ENCODE results near the gene NFATC3.
A peak's percentile ranks its signal among the peaks of the same experiment; 100 is the strongest.

NFATC3 gene

GRCh38 chr16:68197250-68197649 lies 112.1 kb downstream of the NFATC3 start:
- Mint-ChIP-seq H3K4me3 (no peak overlapping the region), H3K27ac (no peak overlapping the region), H3K9me3 (no peaks in the 10 kb centered on the region), H3K27me3 (no peaks in the 10 kb centered on the region), H3K4me1 (peaks cover 31% of the 10 kb centered on the region), H3K36me3 (peaks cover 19% of the 10 kb centered on the region)
- no peak for ATAC-seq

GRCh38 chr16:68200088-68200783 lies 115.1 kb downstream of the NFATC3 start:
- H3K4me1 Mint-ChIP-seq, result peaks cover 9% of the 10 kb centered on the region
- ATAC-seq, result no peak
- H3K27me3 Mint-ChIP-seq, result no peaks in the 10 kb centered on the region
- no peaks in the 10 kb centered on the region for H3K9me3 Mint-ChIP-seq
- H3K4me3 Mint-ChIP-seq, result no peak overlapping the region
- peaks cover 16% of the 10 kb centered on the region for H3K36me3 Mint-ChIP-seq
- H3K27ac Mint-ChIP-seq, result peak overlapping the region; percentile 44

GRCh38 chr16:68202091-68202519 lies 116.9 kb downstream of the NFATC3 start:
- Mint-ChIP-seq H3K27ac (no peak overlapping the region), H3K36me3 (peaks cover 16% of the 10 kb centered on the region), H3K4me1 (peaks cover 9% of the 10 kb centered on the region), H3K27me3 (no peaks in the 10 kb centered on the region), H3K4me3 (no peak overlapping the region), H3K9me3 (no peaks in the 10 kb centered on the region)
- ATAC-seq, result no peak

- Mint-ChIP-seq H3K27ac (no peak overlapping the region), H3K9me3 (no peaks in the 10 kb centered on the region), H3K4me3 (no peak overlapping the region), H3K36me3 (peaks cover 5% of the 10 kb centered on the region), H3K27me3 (no peaks in the 10 kb centered on the region), H3K4me1 (no peaks in the 10 kb centered on the region)
- ATAC-seq, result no peak
Measured at GRCh38 chr16:68206245-68206644, 121.1 kb downstream of the NFATC3 start.

GRCh38 chr16:68214726-68215125 lies 129.6 kb downstream of the NFATC3 start:
- Mint-ChIP-seq H3K9me3 (no peaks in the 10 kb centered on the region), H3K4me1 (no peaks in the 10 kb centered on the region), H3K27me3 (no peaks in the 10 kb centered on the region), H3K27ac (peak overlapping the region; percentile 29), H3K36me3 (peaks cover 17% of the 10 kb centered on the region), H3K4me3 (no peak overlapping the region)
- ATAC-seq, result no peak

GRCh38 chr16:68215302-68215701 lies 130.1 kb downstream of the NFATC3 start:
- Mint-ChIP-seq H3K9me3 (no peaks in the 10 kb centered on the region), H3K27me3 (no peaks in the 10 kb centered on the region), H3K27ac (peak overlapping the region; percentile 29), H3K36me3 (peaks cover 17% of the 10 kb centered on the region), H3K4me1 (no peaks in the 10 kb centered on the region), H3K4me3 (no peak overlapping the region)
- ATAC-seq, result no peak

GRCh38 chr16:68216240-68216639 lies 131.1 kb downstream of the NFATC3 start:
- no peak overlapping the region for H3K4me3 Mint-ChIP-seq
- H3K27ac Mint-ChIP-seq, result no peak overlapping the region
- H3K36me3 Mint-ChIP-seq, result peaks cover 22% of the 10 kb centered on the region
- no peaks in the 10 kb centered on the region for H3K9me3 Mint-ChIP-seq
- H3K27me3 Mint-ChIP-seq, result no peaks in the 10 kb centered on the region
- H3K4me1 Mint-ChIP-seq, result no peaks in the 10 kb centered on the region
- ATAC-seq, result no peak

- Mint-ChIP-seq H3K27ac (no peak overlapping the region), H3K9me3 (no peaks in the 10 kb centered on the region), H3K27me3 (no peaks in the 10 kb centered on the region), H3K4me3 (no peak overlapping the region), H3K4me1 (no peaks in the 10 kb centered on the region), H3K36me3 (peaks cover 29% of the 10 kb centered on the region)
- no peak for ATAC-seq
Measured at GRCh38 chr16:68217506-68217905, 132.3 kb downstream of the NFATC3 start.

GRCh38 chr16:68219725-68220351 lies 134.7 kb downstream of the NFATC3 start:
- Mint-ChIP-seq H3K4me3 (no peak overlapping the region), H3K36me3 (peaks cover 29% of the 10 kb centered on the region), H3K27ac (no peak overlapping the region), H3K9me3 (no peaks in the 10 kb centered on the region), H3K27me3 (no peaks in the 10 kb centered on the region), H3K4me1 (no peaks in the 10 kb centered on the region)
- no peak for ATAC-seq

- Mint-ChIP-seq H3K27me3 (no peaks in the 10 kb centered on the region), H3K9me3 (no peaks in the 10 kb centered on the region), H3K27ac (peak overlapping the region; percentile 37), H3K36me3 (peaks cover 12% of the 10 kb centered on the region), H3K4me3 (no peak overlapping the region), H3K4me1 (peaks cover 14% of the 10 kb centered on the region)
- ATAC-seq, result no peak
Measured at GRCh38 chr16:68223072-68223471, 137.9 kb downstream of the NFATC3 start.

GRCh38 chr16:68226116-68226515 lies 140.9 kb downstream of the NFATC3 start:
- H3K4me1 Mint-ChIP-seq, result peaks cover 17% of the 10 kb centered on the region
- no peaks in the 10 kb centered on the region for H3K27me3 Mint-ChIP-seq
- no peak overlapping the region for H3K4me3 Mint-ChIP-seq
- peak overlapping the region; percentile 83 for H3K27ac Mint-ChIP-seq
- H3K9me3 Mint-ChIP-seq, result no peaks in the 10 kb centered on the region
- H3K36me3 Mint-ChIP-seq, result peaks cover 8% of the 10 kb centered on the region
- no peak for ATAC-seq

GRCh38 chr16:68227183-68227793 lies 142.1 kb downstream of the NFATC3 start:
- Mint-ChIP-seq H3K36me3 (no peaks in the 10 kb centered on the region), H3K27me3 (no peaks in the 10 kb centered on the region), H3K9me3 (no peaks in the 10 kb centered on the region), H3K27ac (peak overlapping the region; percentile 83), H3K4me3 (no peak overlapping the region), H3K4me1 (peaks cover 17% of the 10 kb centered on the region)
- ATAC-seq, result peak; percentile 85

GRCh38 chr16:68227850-68228553 lies 142.8 kb downstream of the NFATC3 start:
- no peaks in the 10 kb centered on the region for H3K9me3 Mint-ChIP-seq
- no peaks in the 10 kb centered on the region for H3K27me3 Mint-ChIP-seq
- H3K36me3 Mint-ChIP-seq, result no peaks in the 10 kb centered on the region
- peaks cover 24% of the 10 kb centered on the region for H3K4me1 Mint-ChIP-seq
- H3K4me3 Mint-ChIP-seq, result no peak overlapping the region
- peak overlapping the region; percentile 83 for H3K27ac Mint-ChIP-seq
- ATAC-seq, result no peak

- H3K9me3 Mint-ChIP-seq, result no peaks in the 10 kb centered on the region
- no peaks in the 10 kb centered on the region for H3K36me3 Mint-ChIP-seq
- no peaks in the 10 kb centered on the region for H3K27me3 Mint-ChIP-seq
- peak overlapping the region; percentile 83 for H3K27ac Mint-ChIP-seq
- no peak for ATAC-seq
- no peak overlapping the region for H3K4me3 Mint-ChIP-seq
- H3K4me1 Mint-ChIP-seq, result peaks cover 31% of the 10 kb centered on the region
Measured at GRCh38 chr16:68228652-68229051, 143.5 kb downstream of the NFATC3 start.

- ATAC-seq, result no peak
- Mint-ChIP-seq H3K4me1 (peaks cover 38% of the 10 kb centered on the region), H3K36me3 (no peaks in the 10 kb centered on the region), H3K9me3 (no peaks in the 10 kb centered on the region), H3K27me3 (no peaks in the 10 kb centered on the region), H3K4me3 (no peak overlapping the region), H3K27ac (peak overlapping the region; percentile 83)
Measured at GRCh38 chr16:68229431-68230175, 144.4 kb downstream of the NFATC3 start.
